B cell (primary cell): ENCODE data around the gene KCNC2. TPM values are rescaled to one million over a fixed set of nuclear protein-coding genes. Genes with fewer than 3 reads are reported as not detected.

Source experiments
- ATAC-seq: fragments of 200-7000 bp; cut with Tn5 transposase; one replicate; pipeline ENCODE4 v1.10.0; 2021; ENCODE audit warnings: low read depth, mild to moderate bottlenecking, moderate number of reproducible peaks, moderate library complexity
- CTCF ChIA-PET: fragments of 350-600 bp; sonication (Branson Sonifier 250); formaldehyde crosslinking; loops from one replicate; lab custom pipeline; 2021; ENCODE audit warnings: antibody characterized with exemption, inconsistent platforms; lab: Charles Lee
- POLR2A ChIA-PET: fragments of 350-600 bp; sonication (Branson Sonifier 250); formaldehyde crosslinking; loops from one replicate; lab custom pipeline; 2021; ENCODE audit warnings: antibody characterized with exemption; lab: Charles Lee
- DNase-seq: peaks from one replicate; pipeline ENCODE4 v3.0.0; 2013
- H2AFZ ChIP-seq: 2 replicates; pipeline ENCODE4 v1.6.1; 2012; ENCODE audit warnings: mild to moderate bottlenecking, low read depth, low read length; ENCODE audit not compliant: insufficient read depth, poor library complexity, severe bottlenecking
- H3K27ac ChIP-seq, 2 donors: 1 replicate in 1 of 2; 2 replicates in 1 of 2; pipeline ENCODE4 v1.5.1; 2012 to 2013; ENCODE audit warnings: low read length in 2 of 2, mild to moderate bottlenecking in 2 of 2, moderate library complexity in 1 of 2
- H3K27me3 ChIP-seq, 4 experiments: fragments of 200-600 bp in 1 of 4; sonication (generic) in 1 of 4; replicated peaks in 1 of 4; 1 replicate in 2 of 4; 2 replicates in 2 of 4; pipeline versions ENCODE4 v1.6.1 to v1.7.0; 2013 to 2016; ENCODE audit warnings: low read length in 3 of 4, mild to moderate bottlenecking in 2 of 4, mixed read lengths in 1 of 4, moderate library complexity in 1 of 4; ENCODE audit not compliant: insufficient read depth in 4 of 4, control insufficient read depth in 3 of 4; ENCODE audit errors: control extremely low read depth in 1 of 4
- H3K36me3 ChIP-seq, 2 experiments: replicated peaks in 1 of 2; 1 replicate in 1 of 2; 2 replicates in 1 of 2; pipeline versions ENCODE4 v1.6.1 to v1.7.1; 2013; ENCODE audit warnings: low read length in 1 of 2; ENCODE audit not compliant: insufficient read depth in 2 of 2, control insufficient read depth in 1 of 2; ENCODE audit errors: control extremely low read depth in 1 of 2, extremely low read depth in 1 of 2
- H3K4me1 ChIP-seq, 2 donors: fragments of 200-600 bp in 1 of 2; sonication (generic) in 1 of 2; 1 replicate in 1 of 2; 2 replicates in 1 of 2; pipeline versions ENCODE4 v1.5.1 to v1.6.1; 2013 to 2017; ENCODE audit warnings: low read length in 2 of 2; ENCODE audit not compliant: control insufficient read depth in 2 of 2, insufficient read depth in 2 of 2
- H3K4me2 ChIP-seq: replicated peaks from 2 replicates; pipeline ENCODE3; 2012; ENCODE audit warnings: mild to moderate bottlenecking, low read depth, low read length; ENCODE audit not compliant: poor library complexity, severe bottlenecking
- H3K4me3 ChIP-seq, 5 experiments: fragments of 200-600 bp in 1 of 5; sonication (generic) in 1 of 5; 1 replicate in 3 of 5; 2 replicates in 2 of 5; pipeline versions ENCODE4 v1.5.1 to v1.7.0; 2011 to 2016; ENCODE audit warnings: low read length in 4 of 5, mild to moderate bottlenecking in 4 of 5, low read depth in 2 of 5, control low read depth in 1 of 5, moderate library complexity in 1 of 5; ENCODE audit not compliant: insufficient read depth in 1 of 5; ENCODE audit errors: control extremely low read depth in 1 of 5, extremely low read depth in 1 of 5
- H3K79me2 ChIP-seq: fragments of 200-600 bp; sonication (generic); one replicate; pipeline ENCODE4 v1.6.0; 2016; ENCODE audit warnings: low read length; ENCODE audit not compliant: control insufficient read depth, insufficient read depth
- H3K9ac ChIP-seq: fragments of 200-600 bp; sonication (generic); 2 replicates; pipeline ENCODE4 v1.6.1; 2017; ENCODE audit warnings: mild to moderate bottlenecking, low read length, moderate library complexity
- H3K9me3 ChIP-seq, 3 donors: one replicate each; pipeline versions ENCODE4 v1.6.1 to v1.7.1; 2013; ENCODE audit warnings: low read length in 2 of 3; ENCODE audit not compliant: control insufficient read depth in 2 of 3, insufficient read depth in 1 of 3; ENCODE audit errors: control extremely low read depth in 1 of 3
- H4K20me1 ChIP-seq: 2 replicates; pipeline ENCODE4 v1.6.0; 2012; ENCODE audit warnings: mild to moderate bottlenecking, low read length; ENCODE audit not compliant: insufficient read depth, control insufficient read depth, poor library complexity, severe bottlenecking
- H3K27ac Mint-ChIP-seq: one replicate; pipeline ENCODE4 v1.8.0; 2021; ENCODE audit warnings: mixed read lengths
- H3K27me3 Mint-ChIP-seq: one replicate; pipeline ENCODE4 v1.8.0; 2021; ENCODE audit warnings: mixed read lengths
- H3K4me1 Mint-ChIP-seq: one replicate; pipeline ENCODE4 v1.8.0; 2021; ENCODE audit warnings: mixed read lengths
- H3K4me3 Mint-ChIP-seq: one replicate; pipeline ENCODE4 v1.8.0; 2021; ENCODE audit warnings: mixed read lengths
- H3K9me3 Mint-ChIP-seq: one replicate; pipeline ENCODE4 v1.8.0; 2022; ENCODE audit warnings: mixed read lengths; ENCODE audit not compliant: insufficient read depth
- EZH2 ChIP-seq: IDR thresholded peaks from 2 replicates; pipeline ENCODE4 v1.6.1; 2012; ENCODE audit warnings: borderline replicate concordance, low read depth, mild to moderate bottlenecking, moderate library complexity, low read length; ENCODE audit not compliant: insufficient read depth, poor library complexity, severe bottlenecking
- WGBS: methylation state at CpG from one replicate; pipeline ENCODE4 v1.1.5; 2013; ENCODE audit warnings: missing lambda C conversion rate; ENCODE audit not compliant: insufficient coverage; 5-methylcytosine and 5-hydroxymethylcytosine counted together
- intact Hi-C: fragments of 100-400 bp; cut with micrococcal nuclease; formaldehyde crosslinking; loops from one replicate; pipeline ENCODE4 v1.10.0; 2022
- polyA plus RNA-seq: library from polyadenylated mRNA; depleted of rRNA; stranded (reverse); fragments of >200 nt; gene quantifications from 2 replicates; pipeline ENCODE4 v1.2.3, GENCODE V29; 2012
- total RNA-seq, 2 donors: library from RNA; stranded (reverse); fragments of 120-200 nt in 1 of 2; gene quantifications; 1 replicate in 1 of 2; 2 replicates in 1 of 2; pipeline versions ENCODE4 v1.2.3 to v1.2.4, GENCODE V29; 2013 to 2022
- TF ChIP-seq, protein P1 (sequence below): fragments of 200-600 bp; IDR thresholded peaks from one replicate; pipeline ENCODE4 v1.8.0; 2022; ENCODE audit warnings: antibody characterized with exemption, mild to moderate bottlenecking

Gene KCNC2
- total and polyA plus RNA-seq, 2 donors (not counting 1 experiment from before 2014, with no cell fraction given) = not detected

DNA sequence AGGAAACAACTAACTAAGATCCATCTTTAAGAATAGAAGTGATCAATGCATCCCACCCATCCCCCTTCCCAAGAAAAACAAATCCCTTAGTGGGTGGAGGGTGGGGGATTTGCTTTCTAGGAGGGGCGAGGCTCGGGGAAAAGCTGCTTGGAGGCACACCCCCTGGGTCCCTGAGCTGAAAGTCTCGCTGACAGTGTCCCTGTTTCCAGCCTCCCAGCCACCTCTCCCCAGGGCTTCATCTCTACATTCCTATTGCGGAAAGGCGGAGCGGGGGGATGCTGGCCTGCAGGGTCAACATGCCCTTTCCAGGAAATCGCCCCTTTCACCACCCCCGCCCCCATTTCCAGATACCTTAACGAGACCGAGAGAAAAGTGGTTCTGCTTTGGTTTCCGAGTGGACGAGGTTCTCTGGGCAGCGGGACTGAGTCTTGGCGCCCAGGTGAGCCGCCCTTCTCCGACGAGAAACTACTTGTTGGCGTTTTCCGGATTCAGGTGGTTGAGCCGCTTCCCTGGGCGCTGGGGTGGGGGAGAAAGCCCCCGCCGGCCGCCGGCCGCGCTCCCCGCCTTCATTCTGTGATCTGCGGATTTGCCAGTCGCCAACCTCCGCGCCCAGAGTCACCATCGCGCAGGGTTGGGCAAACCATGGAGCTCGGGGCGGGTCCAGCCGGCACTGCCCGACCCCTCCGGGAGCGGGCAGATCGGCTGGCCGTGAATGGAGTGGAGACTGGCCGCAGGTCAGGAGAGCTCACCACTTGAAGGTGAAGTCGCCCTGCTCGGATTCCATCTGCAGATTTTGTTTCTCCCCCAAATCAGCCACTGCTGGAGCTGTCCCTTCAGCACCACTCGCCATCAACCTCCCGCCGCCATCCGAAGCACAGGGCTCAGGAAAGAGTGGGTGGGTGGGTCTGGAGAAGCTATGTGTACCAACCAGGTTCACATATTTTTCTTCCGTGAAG lies 505 bp downstream of the KCNC2 start:
- H3K27me3 ChIP-seq = peaks cover 0 to 27% (median 18%) of the 10 kb centered on the region in 4 experiments

More for the DNA sequence above, 505 bp downstream of the KCNC2 start:
- Histone ChIP-seq H3K9ac (no peak overlapping the region), H3K4me3 (no peak overlapping the region), H2AFZ (no peak overlapping the region), H3K4me2 (no peak overlapping the region), H4K20me1 (no peaks in the 10 kb centered on the region), H3K27ac (no peak overlapping the region), H3K36me3 (no peaks in the 10 kb centered on the region), H3K4me1 (no peaks in the 10 kb centered on the region), H3K9me3 (peaks cover 0 to 20% (median 1%) of the 10 kb centered on the region in 3 donors), H3K79me2 (no peaks in the 10 kb centered on the region)
- no peak for TF ChIP-seq EZH2
- TF ChIP-seq, protein P1, sequence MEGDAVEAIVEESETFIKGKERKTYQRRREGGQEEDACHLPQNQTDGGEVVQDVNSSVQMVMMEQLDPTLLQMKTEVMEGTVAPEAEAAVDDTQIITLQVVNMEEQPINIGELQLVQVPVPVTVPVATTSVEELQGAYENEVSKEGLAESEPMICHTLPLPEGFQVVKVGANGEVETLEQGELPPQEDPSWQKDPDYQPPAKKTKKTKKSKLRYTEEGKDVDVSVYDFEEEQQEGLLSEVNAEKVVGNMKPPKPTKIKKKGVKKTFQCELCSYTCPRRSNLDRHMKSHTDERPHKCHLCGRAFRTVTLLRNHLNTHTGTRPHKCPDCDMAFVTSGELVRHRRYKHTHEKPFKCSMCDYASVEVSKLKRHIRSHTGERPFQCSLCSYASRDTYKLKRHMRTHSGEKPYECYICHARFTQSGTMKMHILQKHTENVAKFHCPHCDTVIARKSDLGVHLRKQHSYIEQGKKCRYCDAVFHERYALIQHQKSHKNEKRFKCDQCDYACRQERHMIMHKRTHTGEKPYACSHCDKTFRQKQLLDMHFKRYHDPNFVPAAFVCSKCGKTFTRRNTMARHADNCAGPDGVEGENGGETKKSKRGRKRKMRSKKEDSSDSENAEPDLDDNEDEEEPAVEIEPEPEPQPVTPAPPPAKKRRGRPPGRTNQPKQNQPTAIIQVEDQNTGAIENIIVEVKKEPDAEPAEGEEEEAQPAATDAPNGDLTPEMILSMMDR = no peak
- Mint-ChIP-seq H3K4me1 (no peaks in the 10 kb centered on the region), H3K4me3 (no peak overlapping the region), H3K9me3 (no peaks in the 10 kb centered on the region), H3K27ac (no peak overlapping the region), H3K27me3 (peaks cover 29% of the 10 kb centered on the region)
- DNase-seq = no peak
- 11% methylated on average over 41 of the region's 50 CpGs for WGBS
- ChIA-PET POLR2A (no interaction called here), CTCF (no interaction called here)
- intact Hi-C loops = no loop called here
- ATAC-seq = no peak
